Activated naive CD4-positive, alpha-beta T cell treated with anti-CD3 and anti-CD28 coated beads, Interleukin-2, amount 50 U/mL, for 72 hours (primary cell): ENCODE measurements around the gene MAST4. TPM values are rescaled to one million over a fixed set of nuclear protein-coding genes. Genes with fewer than 3 reads are reported as not detected.
A peak's percentile ranks its signal among the peaks of the same experiment; 100 is the strongest.

Experiments used
- ATAC-seq, 2 donors: fragments of 150-1000 bp; cut with Tn5 transposase; 2 replicates each; pipeline ENCODE4 v1.10.0; 2021; ENCODE audit warnings: mild to moderate bottlenecking in 2 of 2, moderate library complexity in 2 of 2
- DNase-seq, 2 donors: peaks; one replicate each; pipeline ENCODE4 v3.0.0; 2021 to 2022; ENCODE audit warnings: low spot score in 2 of 2
- H3K27ac Mint-ChIP-seq, 2 donors: one replicate each; pipeline ENCODE4 v1.8.0; 2022; ENCODE audit warnings: mild to moderate bottlenecking in 2 of 2, mixed read lengths in 2 of 2
- H3K36me3 Mint-ChIP-seq, 2 donors: one replicate each; pipeline ENCODE4 v1.8.0; 2022; ENCODE audit warnings: mixed read lengths in 2 of 2
- H3K9me3 Mint-ChIP-seq, 2 donors: one replicate each; pipeline ENCODE4 v1.8.0; 2022; ENCODE audit warnings: mixed read lengths in 2 of 2
- total RNA-seq, 2 donors: library from RNA; stranded (reverse); gene quantifications; one replicate each; pipeline ENCODE4 v1.2.3, GENCODE V29; 2022

MAST4 gene
- total RNA-seq, 2 donors from 2014 or later, result 29.5 to 41.7 TPM

GRCh38 chr5:66824476-66824875 is 228.3 kb downstream of the MAST4 start:
- peak overlapping the region in 1 of 2 donors; percentile 90 for H3K27ac Mint-ChIP-seq
- DNase-seq, result no peak
- no peaks in the 10 kb centered on the region for H3K9me3 Mint-ChIP-seq
- ATAC-seq, result peak in 1 of 2 donors; percentile 14
- H3K36me3 Mint-ChIP-seq, result no peaks in the 10 kb centered on the region

GRCh38 chr5:66826263-66826662 is 230.1 kb downstream of the MAST4 start:
- Mint-ChIP-seq H3K36me3 (no peaks in the 10 kb centered on the region), H3K27ac (no peak overlapping the region), H3K9me3 (no peaks in the 10 kb centered on the region)
- DNase-seq (no peak), ATAC-seq (no peak)

- H3K36me3 Mint-ChIP-seq, result no peaks in the 10 kb centered on the region
- no peak overlapping the region for H3K27ac Mint-ChIP-seq
- DNase-seq (no peak), ATAC-seq (no peak)
- H3K9me3 Mint-ChIP-seq, result no peaks in the 10 kb centered on the region
These were observed 230.5 kb downstream of the MAST4 start for GRCh38 chr5:66826696-66827095.

GRCh38 chr5:66828046-66828547 is 231.9 kb downstream of the MAST4 start:
- ATAC-seq, result peak in 1 of 2 donors; percentile 19
- Mint-ChIP-seq H3K9me3 (no peaks in the 10 kb centered on the region), H3K36me3 (no peaks in the 10 kb centered on the region), H3K27ac (peak overlapping the region; percentile 25 to 90)
- no peak for DNase-seq

- peak; percentile 40 to 59 for DNase-seq
- Mint-ChIP-seq H3K9me3 (no peaks in the 10 kb centered on the region), H3K27ac (peak overlapping the region; percentile 89 to 90), H3K36me3 (no peaks in the 10 kb centered on the region)
- ATAC-seq, result peak; percentile 95 to 97
These were observed 232.6 kb downstream of the MAST4 start for GRCh38 chr5:66828548-66829357.

GRCh38 chr5:66829358-66829674 is 233.1 kb downstream of the MAST4 start:
- ATAC-seq (no peak), DNase-seq (no peak)
- H3K36me3 Mint-ChIP-seq, result no peaks in the 10 kb centered on the region
- peak overlapping the region; percentile 89 to 90 for H3K27ac Mint-ChIP-seq
- H3K9me3 Mint-ChIP-seq, result no peaks in the 10 kb centered on the region

- H3K27ac Mint-ChIP-seq, result no peak overlapping the region
- H3K9me3 Mint-ChIP-seq, result no peaks in the 10 kb centered on the region
- no peaks in the 10 kb centered on the region for H3K36me3 Mint-ChIP-seq
- DNase-seq, result no peak
- ATAC-seq, result no peak
These were observed 233.6 kb downstream of the MAST4 start for GRCh38 chr5:66829826-66830225.

GRCh38 chr5:66830636-66831035 is 234.4 kb downstream of the MAST4 start:
- no peaks in the 10 kb centered on the region for H3K36me3 Mint-ChIP-seq
- DNase-seq (no peak), ATAC-seq (no peak)
- no peaks in the 10 kb centered on the region for H3K9me3 Mint-ChIP-seq
- no peak overlapping the region for H3K27ac Mint-ChIP-seq

- peaks cover 0 to 7% of the 10 kb centered on the region in 2 donors for H3K9me3 Mint-ChIP-seq
- DNase-seq, result no peak
- ATAC-seq, result no peak
- peaks cover 7 to 14% of the 10 kb centered on the region in 2 donors for H3K36me3 Mint-ChIP-seq
- H3K27ac Mint-ChIP-seq, result no peak overlapping the region
These were observed 243.5 kb downstream of the MAST4 start for GRCh38 chr5:66839636-66840185.

GRCh38 chr5:66840511-66841013 is 244.4 kb downstream of the MAST4 start:
- DNase-seq (peak in 1 of 2 donors; percentile 45), ATAC-seq (peak; percentile 94 to 95)

GRCh38 chr5:66841264-66841663 is 245.1 kb downstream of the MAST4 start:
- ATAC-seq (no peak), DNase-seq (no peak)
- peaks cover 0 to 9% of the 10 kb centered on the region in 2 donors for H3K9me3 Mint-ChIP-seq
- H3K36me3 Mint-ChIP-seq, result peaks cover 7 to 16% of the 10 kb centered on the region in 2 donors
- H3K27ac Mint-ChIP-seq, result peak overlapping the region; percentile 67 to 73

More at GRCh38 chr5:66840511-66841013, 244.4 kb downstream of the MAST4 start:
- peak overlapping the region; percentile 70 to 73 for H3K27ac Mint-ChIP-seq
- H3K36me3 Mint-ChIP-seq, result peaks cover 7 to 16% of the 10 kb centered on the region in 2 donors
- peaks cover 0 to 9% of the 10 kb centered on the region in 2 donors for H3K9me3 Mint-ChIP-seq

GRCh38 chr5:66842540-66842939 is 246.3 kb downstream of the MAST4 start:
- H3K36me3 Mint-ChIP-seq, result peaks cover 7 to 16% of the 10 kb centered on the region in 2 donors
- ATAC-seq (no peak), DNase-seq (no peak)
- H3K27ac Mint-ChIP-seq, result no peak overlapping the region
- H3K9me3 Mint-ChIP-seq, result peaks cover 0 to 9% of the 10 kb centered on the region in 2 donors

GRCh38 chr5:66843065-66843464 is 246.9 kb downstream of the MAST4 start:
- DNase-seq (no peak), ATAC-seq (no peak)
- peaks cover 7 to 16% of the 10 kb centered on the region in 2 donors for H3K36me3 Mint-ChIP-seq
- peaks cover 0 to 9% of the 10 kb centered on the region in 2 donors for H3K9me3 Mint-ChIP-seq
- no peak overlapping the region for H3K27ac Mint-ChIP-seq

- no peak for DNase-seq
- no peak for ATAC-seq
- Mint-ChIP-seq H3K27ac (no peak overlapping the region), H3K36me3 (peaks cover 0 to 6% of the 10 kb centered on the region in 2 donors), H3K9me3 (peaks cover 0 to 4% of the 10 kb centered on the region in 2 donors)
These were observed 252.8 kb downstream of the MAST4 start for GRCh38 chr5:66848749-66849641.

GRCh38 chr5:66849803-66850202 is 253.6 kb downstream of the MAST4 start:
- Mint-ChIP-seq H3K27ac (no peak overlapping the region), H3K36me3 (peaks cover 0 to 1% of the 10 kb centered on the region in 2 donors)

GRCh38 chr5:66850354-66851075 is 254.3 kb downstream of the MAST4 start:
- DNase-seq, result no peak
- no peak overlapping the region for H3K27ac Mint-ChIP-seq
- H3K36me3 Mint-ChIP-seq, result no peaks in the 10 kb centered on the region
- ATAC-seq, result peak in 1 of 2 donors; percentile 7
- H3K9me3 Mint-ChIP-seq, result no peaks in the 10 kb centered on the region

More at GRCh38 chr5:66849803-66850202, 253.6 kb downstream of the MAST4 start:
- H3K9me3 Mint-ChIP-seq, result peaks cover 0 to under 1% of the 10 kb centered on the region in 2 donors
- DNase-seq (no peak), ATAC-seq (no peak)
